Stimulated activated CD8-positive, alpha-beta memory T cell treated with anti-CD3 and anti-CD28 coated beads, Interleukin-4, amount 100 ng/mL, for 1 hour (primary cell): Measurements from ENCODE around the gene COL3A1.

ENCODE experiments used
- DNase-seq, 2 donors: peaks; one replicate each; pipeline ENCODE4 v3.0.0-alpha.2; 2020; ENCODE audit warnings: low read depth in 2 of 2, low spot score in 1 of 2

COL3A1 gene

GRCh38 chr2:188975497-188976102 is 1.4 kb downstream of the COL3A1 start:
- no peak for DNase-seq

- no peak for DNase-seq
These were observed 2.5 kb downstream of the COL3A1 start for GRCh38 chr2:188976545-188977268.

- DNase-seq, result no peak
These were observed 3.1 kb downstream of the COL3A1 start for GRCh38 chr2:188977317-188977716.

GRCh38 chr2:188978291-188979081 is 4.3 kb downstream of the COL3A1 start:
- DNase-seq, result no peak

- no peak for DNase-seq
These were observed 5.3 kb downstream of the COL3A1 start for GRCh38 chr2:188979187-188980114.

- DNase-seq, result no peak
These were observed 9.4 kb downstream of the COL3A1 start for GRCh38 chr2:188983427-188984064.

- DNase-seq, result no peak
These were observed 9.9 kb downstream of the COL3A1 start for GRCh38 chr2:188984065-188984491.

- no peak for DNase-seq
These were observed 10.5 kb downstream of the COL3A1 start for GRCh38 chr2:188984680-188985079.

- no peak for DNase-seq
These were observed 12.7 kb downstream of the COL3A1 start for GRCh38 chr2:188986839-188987238.

GRCh38 chr2:188993247-188993646 is 19.1 kb downstream of the COL3A1 start:
- no peak for DNase-seq

- no peak for DNase-seq
These were observed 23.1 kb downstream of the COL3A1 start for GRCh38 chr2:188997263-188997662.

GRCh38 chr2:189000221-189000620 is 26.0 kb downstream of the COL3A1 start:
- DNase-seq, result no peak

- DNase-seq, result no peak
These were observed 27.9 kb downstream of the COL3A1 start for GRCh38 chr2:189002079-189002478.

- no peak for DNase-seq
These were observed 34.5 kb downstream of the COL3A1 start for GRCh38 chr2:189008555-189009262.

- no peak for DNase-seq
These were observed 36.4 kb downstream of the COL3A1 start for GRCh38 chr2:189010536-189010935.

- no peak for DNase-seq
These were observed 38.2 kb downstream of the COL3A1 start for GRCh38 chr2:189012351-189012750.

- DNase-seq, result no peak
These were observed 38.9 kb downstream of the COL3A1 start for GRCh38 chr2:189013031-189013430.

- no peak for DNase-seq
These were observed 39.7 kb downstream of the COL3A1 start for GRCh38 chr2:189013671-189014448.
